Neural cell (in vitro differentiated cells): ENCODE data around the gene CPLX1. TPM values are rescaled to one million over a fixed set of nuclear protein-coding genes. Genes with fewer than 3 reads are reported as not detected.

Source experiments
- H2AFZ ChIP-seq: fragments of 200-600, 300-800 bp; sonication (generic), shearing (Covaris generic); 2 replicates; pipeline ENCODE4 v1.6.0; 2014; ENCODE audit warnings: low read depth, mild to moderate bottlenecking, antibody characterized with exemption, low read length, moderate library complexity
- H3F3A ChIP-seq: fragments of 200-600 bp; shearing (Covaris generic); 2 replicates; pipeline ENCODE4 v1.6.1; 2016; ENCODE audit warnings: mild to moderate bottlenecking, moderate library complexity, mixed read lengths, antibody characterized with exemption, low read length; ENCODE audit not compliant: insufficient read depth, poor library complexity, severe bottlenecking
- H3K27ac ChIP-seq: fragments of 200-600, 300-800 bp; sonication (generic), shearing (Covaris generic); 2 replicates; pipeline ENCODE4 v1.5.1; 2014; ENCODE audit warnings: mild to moderate bottlenecking, low read length, moderate library complexity
- H3K27me3 ChIP-seq: fragments of 300-800, 200-600 bp; sonication (generic), shearing (Covaris generic); 2 replicates; pipeline ENCODE4 v1.6.0; 2014; ENCODE audit warnings: mild to moderate bottlenecking, low read depth, low read length, moderate library complexity; ENCODE audit not compliant: insufficient read depth
- H3K36me3 ChIP-seq: fragments of 300-800, 200-600 bp; sonication (generic), shearing (Covaris generic); 2 replicates; pipeline ENCODE4 v1.5.1; 2014; ENCODE audit warnings: mild to moderate bottlenecking, antibody characterized with exemption, low read length, moderate library complexity; ENCODE audit not compliant: insufficient read depth
- H3K4me2 ChIP-seq: fragments of 300-800, 200-600 bp; sonication (generic), shearing (Covaris generic); 2 replicates; pipeline ENCODE4 v1.6.0; 2014; ENCODE audit warnings: mild to moderate bottlenecking, low read length
- H3K4me3 ChIP-seq: fragments of 300-800, 200-600 bp; sonication (generic), shearing (Covaris generic); 2 replicates; pipeline ENCODE4 v1.5.1; 2014; ENCODE audit warnings: mild to moderate bottlenecking, low read length, moderate library complexity
- H3K79me2 ChIP-seq: fragments of 200-600 bp; shearing (Covaris generic); replicated peaks from 2 replicates; pipeline ENCODE4 v1.6.0; 2014; ENCODE audit warnings: mild to moderate bottlenecking, low read length, moderate library complexity; ENCODE audit not compliant: insufficient read depth
- H3K9ac ChIP-seq: fragments of 300-800, 200-600 bp; sonication (generic), shearing (Covaris generic); 2 replicates; pipeline ENCODE4 v1.6.1; 2016; ENCODE audit warnings: mild to moderate bottlenecking, low read length, mixed read lengths
- H3K9me2 ChIP-seq: fragments of 200-600 bp; shearing (Covaris generic); 2 replicates; pipeline ENCODE4 v1.6.1; 2016; ENCODE audit warnings: mild to moderate bottlenecking, low read length, mixed read lengths; ENCODE audit not compliant: insufficient read depth
- H3K9me3 ChIP-seq: fragments of 200-600, 300-800 bp; sonication (generic), shearing (Covaris generic); 2 replicates; pipeline ENCODE4 v1.6.1; 2016; ENCODE audit warnings: mild to moderate bottlenecking, mixed run types, low read length, moderate library complexity, mixed read lengths
- H4K20me1 ChIP-seq: fragments of 200-600 bp; shearing (Covaris generic); 2 replicates; pipeline ENCODE4 v1.6.1; 2016; ENCODE audit warnings: mild to moderate bottlenecking, mixed run types; ENCODE audit not compliant: insufficient read depth
- EP300 ChIP-seq: fragments of 450-650 bp; conservative IDR thresholded peaks from 2 replicates; pipeline ENCODE4 v1.6.1; 2014; ENCODE audit warnings: antibody characterized with exemption, mild to moderate bottlenecking, moderate library complexity; ENCODE audit not compliant: poor library complexity, severe bottlenecking
- EZH2 ChIP-seq: fragments of 200-600, 300-800 bp; shearing (Covaris generic), sonication (generic); IDR thresholded peaks from 2 replicates; pipeline ENCODE4 v1.6.1; 2014; ENCODE audit warnings: antibody characterized with exemption, low read length, borderline replicate concordance, mild to moderate bottlenecking; ENCODE audit not compliant: insufficient read depth, poor library complexity, severe bottlenecking
- MXI1 ChIP-seq: fragments of 450-650 bp; conservative IDR thresholded peaks from 2 replicates; pipeline ENCODE4 v1.6.1; 2014; ENCODE audit warnings: antibody characterized with exemption, mild to moderate bottlenecking; ENCODE audit not compliant: poor library complexity, severe bottlenecking
- POLR2AphosphoS5 ChIP-seq: IDR thresholded peaks from 2 replicates; pipeline ENCODE4 v1.6.1; 2012
- RAD21 ChIP-seq: fragments of 450-650 bp; conservative IDR thresholded peaks from 2 replicates; pipeline ENCODE4 v1.6.1; 2014; ENCODE audit warnings: antibody characterized with exemption, mild to moderate bottlenecking, moderate library complexity
- SMC3 ChIP-seq: fragments of 450-650 bp; conservative IDR thresholded peaks from 2 replicates; pipeline ENCODE4 v1.6.1; 2014; ENCODE audit warnings: antibody characterized with exemption, mild to moderate bottlenecking, moderate library complexity; ENCODE audit not compliant: poor library complexity
- TAF1 ChIP-seq: IDR thresholded peaks from 2 replicates; pipeline ENCODE4 v1.6.1; 2012; ENCODE audit warnings: low read depth
- polyA plus RNA-seq: library from polyadenylated mRNA; depleted of rRNA; stranded (reverse); fragments of >200 nt; gene quantifications from 2 replicates; pipeline ENCODE4 v1.2.3, GENCODE V29; 2014
- TF ChIP-seq, protein P1 (sequence below): fragments of 450-650 bp; IDR thresholded peaks from 2 replicates; pipeline ENCODE4 v1.5.1; 2014; ENCODE audit warnings: antibody characterized with exemption, mild to moderate bottlenecking, moderate library complexity; ENCODE audit not compliant: poor library complexity, severe bottlenecking
- TF ChIP-seq, protein P2 (sequence below): IDR thresholded peaks from 2 replicates; pipeline ENCODE4 v1.6.1; 2012; ENCODE audit warnings: borderline replicate concordance

CPLX1 gene
- polyA plus RNA-seq, 1 donor from 2014 or later, result 7.6 TPM

DNA sequence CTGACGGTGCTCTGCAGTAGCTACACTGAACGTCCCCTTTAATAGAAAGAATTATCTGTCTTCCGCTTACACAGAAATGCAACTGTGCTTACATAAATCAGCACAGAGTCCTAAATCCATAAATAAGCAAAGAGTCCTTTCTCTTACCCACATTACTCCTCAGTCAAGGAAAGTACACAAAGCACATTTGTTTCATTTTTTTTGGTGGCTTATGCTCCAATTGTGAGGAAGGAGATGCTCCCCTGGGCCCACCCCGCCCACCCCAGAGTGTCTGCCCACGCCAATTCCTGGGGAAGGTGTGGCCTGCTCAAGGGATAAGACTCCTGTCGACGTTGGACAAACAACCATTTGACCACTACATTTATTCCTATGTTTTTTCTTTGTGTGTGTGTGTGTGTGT lies 53.8 kb downstream of the CPLX1 start:
- Histone ChIP-seq H3K9me2 (no peaks in the 10 kb centered on the region), H3K79me2 (peaks cover 22% of the 10 kb centered on the region), H4K20me1 (peaks cover 10% of the 10 kb centered on the region), H3K27ac (no peak overlapping the region), H3K36me3 (peaks cover 10% of the 10 kb centered on the region), H3F3A (no peaks in the 10 kb centered on the region), H3K9me3 (no peaks in the 10 kb centered on the region), H3K9ac (no peak overlapping the region), H2AFZ (no peak overlapping the region), H3K4me3 (no peak overlapping the region), H3K27me3 (no peaks in the 10 kb centered on the region), H3K4me2 (no peak overlapping the region)
- no peak for TF ChIP-seq RAD21
- no peak for TF ChIP-seq EZH2
- TF ChIP-seq, protein P1, sequence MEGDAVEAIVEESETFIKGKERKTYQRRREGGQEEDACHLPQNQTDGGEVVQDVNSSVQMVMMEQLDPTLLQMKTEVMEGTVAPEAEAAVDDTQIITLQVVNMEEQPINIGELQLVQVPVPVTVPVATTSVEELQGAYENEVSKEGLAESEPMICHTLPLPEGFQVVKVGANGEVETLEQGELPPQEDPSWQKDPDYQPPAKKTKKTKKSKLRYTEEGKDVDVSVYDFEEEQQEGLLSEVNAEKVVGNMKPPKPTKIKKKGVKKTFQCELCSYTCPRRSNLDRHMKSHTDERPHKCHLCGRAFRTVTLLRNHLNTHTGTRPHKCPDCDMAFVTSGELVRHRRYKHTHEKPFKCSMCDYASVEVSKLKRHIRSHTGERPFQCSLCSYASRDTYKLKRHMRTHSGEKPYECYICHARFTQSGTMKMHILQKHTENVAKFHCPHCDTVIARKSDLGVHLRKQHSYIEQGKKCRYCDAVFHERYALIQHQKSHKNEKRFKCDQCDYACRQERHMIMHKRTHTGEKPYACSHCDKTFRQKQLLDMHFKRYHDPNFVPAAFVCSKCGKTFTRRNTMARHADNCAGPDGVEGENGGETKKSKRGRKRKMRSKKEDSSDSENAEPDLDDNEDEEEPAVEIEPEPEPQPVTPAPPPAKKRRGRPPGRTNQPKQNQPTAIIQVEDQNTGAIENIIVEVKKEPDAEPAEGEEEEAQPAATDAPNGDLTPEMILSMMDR, result no peak
- no peak for TF ChIP-seq EP300
- no peak for TF ChIP-seq TAF1
- no peak for TF ChIP-seq MXI1
- no peak for TF ChIP-seq SMC3

DNA sequence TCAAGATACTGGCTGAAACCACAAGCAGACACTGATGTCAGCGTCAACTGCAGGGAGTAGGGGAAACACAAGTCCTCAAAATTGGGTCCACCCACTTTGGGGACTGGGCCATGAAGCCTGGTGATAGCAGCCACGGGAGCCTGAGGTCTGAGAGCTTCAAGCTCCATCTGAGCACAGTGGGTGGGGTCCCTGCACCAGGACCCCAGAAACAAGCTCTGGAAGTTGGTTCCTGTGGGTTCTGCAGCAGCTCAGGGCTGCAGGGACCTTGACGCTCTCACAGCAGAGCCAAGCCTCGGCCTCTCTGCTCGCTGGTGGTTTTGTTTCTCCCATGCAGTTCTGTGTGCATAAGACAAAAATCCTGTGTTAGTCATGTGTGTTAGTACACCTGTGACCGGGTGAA lies 54.5 kb downstream of the CPLX1 start:
- no peak overlapping the region for H2AFZ ChIP-seq
- H3K9me2 ChIP-seq, result no peaks in the 10 kb centered on the region
- H3K9me3 ChIP-seq, result no peaks in the 10 kb centered on the region
- no peaks in the 10 kb centered on the region for H3K27me3 ChIP-seq
- H3K27ac ChIP-seq, result no peak overlapping the region
- no peaks in the 10 kb centered on the region for H3F3A ChIP-seq
- no peak for TF ChIP-seq TAF1
- TF ChIP-seq MXI1, result no peak
- TF ChIP-seq, protein P2, sequence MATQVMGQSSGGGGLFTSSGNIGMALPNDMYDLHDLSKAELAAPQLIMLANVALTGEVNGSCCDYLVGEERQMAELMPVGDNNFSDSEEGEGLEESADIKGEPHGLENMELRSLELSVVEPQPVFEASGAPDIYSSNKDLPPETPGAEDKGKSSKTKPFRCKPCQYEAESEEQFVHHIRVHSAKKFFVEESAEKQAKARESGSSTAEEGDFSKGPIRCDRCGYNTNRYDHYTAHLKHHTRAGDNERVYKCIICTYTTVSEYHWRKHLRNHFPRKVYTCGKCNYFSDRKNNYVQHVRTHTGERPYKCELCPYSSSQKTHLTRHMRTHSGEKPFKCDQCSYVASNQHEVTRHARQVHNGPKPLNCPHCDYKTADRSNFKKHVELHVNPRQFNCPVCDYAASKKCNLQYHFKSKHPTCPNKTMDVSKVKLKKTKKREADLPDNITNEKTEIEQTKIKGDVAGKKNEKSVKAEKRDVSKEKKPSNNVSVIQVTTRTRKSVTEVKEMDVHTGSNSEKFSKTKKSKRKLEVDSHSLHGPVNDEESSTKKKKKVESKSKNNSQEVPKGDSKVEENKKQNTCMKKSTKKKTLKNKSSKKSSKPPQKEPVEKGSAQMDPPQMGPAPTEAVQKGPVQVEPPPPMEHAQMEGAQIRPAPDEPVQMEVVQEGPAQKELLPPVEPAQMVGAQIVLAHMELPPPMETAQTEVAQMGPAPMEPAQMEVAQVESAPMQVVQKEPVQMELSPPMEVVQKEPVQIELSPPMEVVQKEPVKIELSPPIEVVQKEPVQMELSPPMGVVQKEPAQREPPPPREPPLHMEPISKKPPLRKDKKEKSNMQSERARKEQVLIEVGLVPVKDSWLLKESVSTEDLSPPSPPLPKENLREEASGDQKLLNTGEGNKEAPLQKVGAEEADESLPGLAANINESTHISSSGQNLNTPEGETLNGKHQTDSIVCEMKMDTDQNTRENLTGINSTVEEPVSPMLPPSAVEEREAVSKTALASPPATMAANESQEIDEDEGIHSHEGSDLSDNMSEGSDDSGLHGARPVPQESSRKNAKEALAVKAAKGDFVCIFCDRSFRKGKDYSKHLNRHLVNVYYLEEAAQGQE, result no peak
- TF ChIP-seq EZH2, result no peak
- TF ChIP-seq, protein P1, result no peak
- no peak for TF ChIP-seq EP300
- no peak for TF ChIP-seq POLR2AphosphoS5
- TF ChIP-seq SMC3, result no peak
- H3K36me3 ChIP-seq, result peaks cover 10% of the 10 kb centered on the region
- peaks cover 19% of the 10 kb centered on the region for H3K79me2 ChIP-seq
- no peak overlapping the region for H3K4me2 ChIP-seq
- H4K20me1 ChIP-seq, result peaks cover 15% of the 10 kb centered on the region
- H3K9ac ChIP-seq, result no peak overlapping the region
- H3K4me3 ChIP-seq, result no peak overlapping the region
